Breast epithelium (tissue), 3 donors: ENCODE measurements around the gene AP5Z1.

Source experiments
- CTCF ChIP-seq, 3 donors: fragments of 450-650 bp; IDR thresholded peaks; one replicate each; pipeline ENCODE4 v1.5.1; 2016 to 2017; ENCODE audit warnings: antibody characterized with exemption in 3 of 3, mild to moderate bottlenecking in 3 of 3, moderate library complexity in 3 of 3
- POLR2A ChIP-seq: fragments of 450-650 bp; IDR thresholded peaks from one replicate; pipeline ENCODE4 v1.6.1; 2016; ENCODE audit warnings: antibody characterized with exemption, mild to moderate bottlenecking, moderate library complexity
- POLR2AphosphoS5 ChIP-seq, 3 donors: sonication (generic); formaldehyde crosslinking; IDR thresholded peaks; one replicate each; pipeline ENCODE4 v1.6.1; 2017; ENCODE audit warnings: antibody characterized with exemption in 3 of 3

DNA sequence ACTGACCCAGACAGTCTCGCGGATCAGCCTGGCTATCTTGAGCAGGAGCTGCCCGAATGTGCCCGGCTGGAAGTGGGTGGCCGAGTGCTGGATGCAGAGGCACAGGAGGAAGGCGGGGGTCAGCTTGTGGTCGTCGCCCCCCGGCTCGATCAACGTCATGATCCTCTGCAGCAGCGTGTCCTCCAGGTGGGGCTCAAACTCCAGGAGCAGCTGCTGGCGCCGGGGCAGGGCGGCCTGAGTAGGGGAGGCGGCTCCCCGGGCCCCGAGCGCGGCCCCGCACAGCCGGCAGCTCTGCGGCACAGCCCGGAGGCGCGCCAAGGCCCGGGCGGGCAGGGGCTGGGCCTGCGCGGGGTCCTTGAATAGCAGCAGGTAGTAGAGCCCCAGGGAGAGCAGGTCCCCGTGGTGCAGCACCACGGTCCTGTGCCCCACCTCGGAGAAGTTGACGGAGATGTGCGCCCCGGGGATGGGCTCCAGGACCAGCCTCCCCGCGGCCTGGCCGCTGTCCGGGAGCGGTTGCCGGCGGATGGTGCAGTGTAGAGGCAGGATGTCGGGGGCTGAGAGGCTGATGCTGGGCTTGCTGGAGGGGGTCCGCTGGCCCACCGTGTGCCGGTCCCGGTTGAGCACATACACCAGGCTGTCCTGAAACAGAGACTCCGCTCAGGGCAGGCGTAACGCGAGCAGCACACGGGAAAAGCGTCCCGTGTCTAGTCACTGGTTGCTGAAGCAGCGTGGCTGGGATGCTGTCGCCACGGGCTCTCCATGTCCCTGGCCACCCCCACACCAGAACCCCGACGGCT, 59.4 kb downstream of the AP5Z1 start:
- TF ChIP-seq POLR2A = no peak
- no peak for TF ChIP-seq CTCF (IDR thresholded peaks at IDR 0.05)
- TF ChIP-seq POLR2AphosphoS5 (IDR thresholded peaks at IDR 0.05) = no peak
